Measurements from ENCODE around the gene EPG5. TPM values are rescaled to one million over a fixed set of nuclear protein-coding genes. Genes with fewer than 3 reads are reported as not detected.
"Not testable (repeated sequence)": the region's sequence is repeated elsewhere in the genome, so short reads cannot be mapped to it uniquely, and the experiment has no call there.

The EPG5 gene
- total and polyA plus RNA-seq, 7 donors: 4.4 to 19.9 (median 11.9) TPM

DNA sequence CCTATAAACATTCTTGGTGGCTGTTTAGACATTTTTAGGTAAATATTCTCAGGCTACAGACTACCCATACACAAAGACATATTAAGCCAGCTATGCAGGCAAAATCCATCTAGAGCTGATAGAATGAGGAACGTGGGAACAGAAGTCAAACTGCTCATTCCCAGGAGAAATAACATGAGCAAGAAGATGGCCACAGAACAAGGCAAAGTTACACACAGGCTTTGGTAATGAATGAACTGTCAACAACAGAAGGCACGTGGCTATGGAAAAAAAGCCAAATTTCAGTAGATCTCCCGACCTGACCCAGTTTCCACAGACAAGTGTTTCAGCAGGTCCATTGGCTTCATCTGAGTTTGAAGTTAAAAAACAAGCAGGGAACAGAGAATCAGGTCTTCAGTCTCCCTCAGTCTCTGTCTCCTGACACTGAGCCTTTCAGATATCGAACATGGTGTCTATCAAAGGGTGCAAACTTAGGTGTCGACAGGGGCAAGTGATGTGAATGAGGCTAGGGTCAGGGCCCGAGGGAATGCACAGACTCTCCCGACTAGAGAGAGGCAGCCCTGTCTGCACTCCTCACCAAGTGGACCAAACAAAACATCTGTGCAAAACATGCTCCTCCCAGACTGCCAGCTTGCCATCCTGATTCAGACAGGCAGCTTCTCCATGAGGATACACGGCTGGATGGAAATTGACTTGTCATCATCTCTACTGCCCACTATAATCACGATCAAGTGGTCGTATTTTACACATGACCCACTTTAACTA, 115.8 kb downstream of the EPG5 start:
- Histone ChIP-seq H3K4me1 (no peaks in the 10 kb centered on the region), H3K27ac (no peak overlapping the region), H3K4me3 (no peak overlapping the region), H3K9me3 (no peaks in the 10 kb centered on the region), H3K27me3 (ENCODE audit: insufficient read depth in 3 of 3, low read length in 2 of 3) (no peaks in the 10 kb centered on the region), H3K36me3 (ENCODE audit: insufficient read depth in 1 of 2, low read depth in 1 of 2) (peaks cover 8 to 76% of the 10 kb centered on the region in 2 donors)
- TF ChIP-seq, protein P1, sequence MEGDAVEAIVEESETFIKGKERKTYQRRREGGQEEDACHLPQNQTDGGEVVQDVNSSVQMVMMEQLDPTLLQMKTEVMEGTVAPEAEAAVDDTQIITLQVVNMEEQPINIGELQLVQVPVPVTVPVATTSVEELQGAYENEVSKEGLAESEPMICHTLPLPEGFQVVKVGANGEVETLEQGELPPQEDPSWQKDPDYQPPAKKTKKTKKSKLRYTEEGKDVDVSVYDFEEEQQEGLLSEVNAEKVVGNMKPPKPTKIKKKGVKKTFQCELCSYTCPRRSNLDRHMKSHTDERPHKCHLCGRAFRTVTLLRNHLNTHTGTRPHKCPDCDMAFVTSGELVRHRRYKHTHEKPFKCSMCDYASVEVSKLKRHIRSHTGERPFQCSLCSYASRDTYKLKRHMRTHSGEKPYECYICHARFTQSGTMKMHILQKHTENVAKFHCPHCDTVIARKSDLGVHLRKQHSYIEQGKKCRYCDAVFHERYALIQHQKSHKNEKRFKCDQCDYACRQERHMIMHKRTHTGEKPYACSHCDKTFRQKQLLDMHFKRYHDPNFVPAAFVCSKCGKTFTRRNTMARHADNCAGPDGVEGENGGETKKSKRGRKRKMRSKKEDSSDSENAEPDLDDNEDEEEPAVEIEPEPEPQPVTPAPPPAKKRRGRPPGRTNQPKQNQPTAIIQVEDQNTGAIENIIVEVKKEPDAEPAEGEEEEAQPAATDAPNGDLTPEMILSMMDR (IDR thresholded peaks at IDR 0.05): no peak
- ATAC-seq: peak in 2 of 4 donors; percentile 36 to 63
- intact Hi-C loops (cut with DNase I): no loop called here
- 51 to 73% (median 57%) methylated on average over 10 of the region's 10 CpGs for WGBS, 3 donors
- DNase-seq: no peak

DNA sequence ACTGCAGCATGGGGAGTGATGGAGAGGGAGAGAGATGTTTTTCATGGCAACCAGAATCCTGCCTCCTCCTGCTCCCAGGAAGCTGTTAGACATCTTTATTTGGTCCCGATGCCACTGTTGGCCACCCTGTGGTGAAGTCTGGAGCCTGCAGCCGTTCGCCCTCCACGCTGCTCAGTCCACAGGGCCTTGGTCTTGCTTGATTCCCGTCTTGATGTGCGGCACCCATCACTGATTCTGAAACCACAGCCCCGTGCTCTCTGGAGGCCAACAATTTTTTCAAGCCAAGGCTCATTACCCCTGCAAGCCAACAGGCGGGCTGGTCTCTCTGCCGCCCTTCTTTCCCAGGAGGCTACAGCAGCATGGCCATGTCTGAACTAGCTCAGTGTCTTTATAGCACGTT, 117.1 kb downstream of the EPG5 start:
- peak in 1 of 4 donors; percentile 16 for ATAC-seq
- Histone ChIP-seq H3K27ac (no peak overlapping the region), H3K4me3 (no peak overlapping the region), H3K27me3 (ENCODE audit: insufficient read depth in 3 of 3, low read length in 2 of 3) (no peaks in the 10 kb centered on the region), H3K4me1 (no peaks in the 10 kb centered on the region), H3K36me3 (ENCODE audit: insufficient read depth in 1 of 2, low read depth in 1 of 2) (peaks cover 6 to 63% of the 10 kb centered on the region in 2 donors), H3K9me3 (no peaks in the 10 kb centered on the region)
- no peak for DNase-seq
- intact Hi-C loops (cut with DNase I): no loop called here
- WGBS, 3 donors: 75 to 87% (median 81%) methylated on average over 10 of the region's 10 CpGs
- TF ChIP-seq, protein P1 (IDR thresholded peaks at IDR 0.05): no peak

GRCh38 chr18:45849529-45849928, 117.6 kb downstream of the EPG5 start:
- ATAC-seq (peak in 2 of 4 donors; percentile 19 to 27), DNase-seq (no peak)
- H3K4me3 ChIP-seq: no peak overlapping the region
- no peaks in the 10 kb centered on the region for H3K27me3 ChIP-seq (ENCODE audit: insufficient read depth in 3 of 3, low read length in 2 of 3)
- no peak overlapping the region for H3K27ac ChIP-seq
- peaks cover 6 to 58% of the 10 kb centered on the region in 2 donors for H3K36me3 ChIP-seq (ENCODE audit: insufficient read depth in 1 of 2, low read depth in 1 of 2)
- TF ChIP-seq, protein P1 (IDR thresholded peaks at IDR 0.05): no peak
- intact Hi-C loops (cut with DNase I): no loop called here
- H3K4me1 ChIP-seq: no peaks in the 10 kb centered on the region
- H3K9me3 ChIP-seq: no peaks in the 10 kb centered on the region
- 91 to 92% (median 92%) methylated on average over 7 of the region's 7 CpGs for WGBS, 3 donors

DNA sequence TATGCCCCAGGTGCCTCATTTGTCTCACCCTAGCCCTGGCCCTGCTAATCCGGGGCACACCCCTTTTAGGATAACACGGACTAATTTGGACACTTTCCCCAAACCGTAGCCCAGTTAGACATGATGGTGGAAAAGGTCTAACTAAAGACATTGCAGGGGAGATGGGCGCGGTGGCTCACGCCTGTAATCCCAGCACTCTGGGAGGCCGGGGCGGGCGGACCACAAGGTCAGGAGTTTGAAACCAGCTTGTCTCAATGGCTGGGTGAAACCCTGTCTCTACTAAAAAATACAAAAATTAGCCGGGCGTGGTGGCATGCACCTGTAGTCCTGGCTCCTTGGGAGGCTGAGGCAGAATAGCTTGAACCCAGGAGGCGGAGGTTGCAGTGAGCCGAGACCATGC, 118.5 kb downstream of the EPG5 start:
- not testable (repeated sequence) for H3K27ac ChIP-seq, ATAC-seq
- WGBS, 3 donors: 93 to 95% (median 94%) methylated on average over 13 of the region's 13 CpGs

GRCh38 chr18:45847119-45847518, 120.0 kb downstream of the EPG5 start:
- Histone ChIP-seq H3K27ac (no peak overlapping the region), H3K9me3 (no peaks in the 10 kb centered on the region), H3K27me3 (ENCODE audit: insufficient read depth in 3 of 3, low read length in 2 of 3) (no peaks in the 10 kb centered on the region), H3K36me3 (ENCODE audit: insufficient read depth in 1 of 2, low read depth in 1 of 2) (peaks cover 4 to 34% of the 10 kb centered on the region in 2 donors), H3K4me1 (no peaks in the 10 kb centered on the region), H3K4me3 (no peak overlapping the region)
- TF ChIP-seq, protein P1 (IDR thresholded peaks at IDR 0.05): no peak
- WGBS, 3 donors: 60 to 75% (median 65%) methylated on average over 3 of the region's 3 CpGs
- no peak for ATAC-seq
- DNase-seq: no peak
- intact Hi-C loops (cut with DNase I): no loop called here

More for the DNA sequence above, 118.5 kb downstream of the EPG5 start:
- H3K4me3 ChIP-seq; DNase-seq; H3K4me1 ChIP-seq; H3K27me3 ChIP-seq (ENCODE audit: insufficient read depth in 3 of 3, low read length in 2 of 3); H3K9me3 ChIP-seq; intact Hi-C loops (cut with DNase I): not testable (repeated sequence)
- H3K36me3 ChIP-seq (ENCODE audit: insufficient read depth in 1 of 2, low read depth in 1 of 2): peaks cover 4 to 49% of the 10 kb centered on the region in 2 donors

All from psoas muscle (tissue), 8 donors.